Measurements from ENCODE around the gene NEK6.

Gene NEK6

DNA sequence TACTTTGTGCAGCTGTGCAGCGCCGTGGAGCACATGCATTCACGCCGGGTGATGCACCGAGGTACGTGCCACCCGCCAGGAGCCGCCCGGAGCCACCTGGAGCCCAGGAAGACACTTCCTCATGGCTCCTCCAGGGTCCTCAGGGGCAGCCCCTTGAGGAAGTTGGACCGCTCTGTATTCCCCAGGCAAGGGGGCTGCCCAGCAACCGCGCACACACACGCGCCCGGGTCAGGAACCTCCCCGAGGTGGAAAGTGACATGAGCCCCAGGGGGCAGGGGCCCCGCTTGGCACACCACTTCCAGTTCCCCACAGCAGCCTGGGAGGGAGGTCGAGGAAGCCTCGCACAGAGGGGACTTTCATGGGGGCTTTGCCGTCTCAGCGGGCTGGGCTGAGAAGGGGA, 68.6 kb downstream of the NEK6 start:
- DNase-seq, result no peak

GRCh38 chr9:124327491-124327890, 69.7 kb downstream of the NEK6 start:
- no peak for DNase-seq

GRCh38 chr9:124328285-124328684, 70.5 kb downstream of the NEK6 start:
- DNase-seq, result no peak

DNA sequence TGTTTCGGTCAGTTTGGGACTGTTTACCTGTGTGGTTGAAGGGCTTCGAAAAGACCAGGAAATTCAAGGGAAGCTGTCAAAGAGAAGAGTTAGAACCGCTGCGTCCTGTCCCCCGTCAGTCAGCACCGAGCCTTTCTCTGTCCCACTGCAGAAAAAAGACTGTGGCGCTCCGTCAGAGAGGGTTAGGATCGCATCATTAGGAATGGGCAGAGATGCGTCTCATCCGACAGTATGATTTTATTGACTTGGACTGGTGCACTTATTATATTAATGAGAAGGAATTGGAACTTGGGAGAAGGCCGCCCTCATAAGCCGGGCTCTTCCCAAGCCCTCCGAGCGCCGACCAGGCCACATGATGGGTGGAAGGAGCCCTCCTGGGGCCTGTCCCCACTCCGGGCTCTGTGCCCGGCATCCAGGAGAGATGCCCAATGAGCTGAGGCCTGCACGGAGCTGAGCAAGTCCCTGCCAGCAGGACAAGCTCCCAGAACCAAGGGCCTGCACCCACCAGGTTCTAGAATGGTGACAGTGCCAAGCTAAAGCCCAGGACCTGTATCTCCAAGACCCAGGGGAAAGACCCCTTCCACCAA, 71.5 kb downstream of the NEK6 start:
- DNase-seq, result no peak

DNA sequence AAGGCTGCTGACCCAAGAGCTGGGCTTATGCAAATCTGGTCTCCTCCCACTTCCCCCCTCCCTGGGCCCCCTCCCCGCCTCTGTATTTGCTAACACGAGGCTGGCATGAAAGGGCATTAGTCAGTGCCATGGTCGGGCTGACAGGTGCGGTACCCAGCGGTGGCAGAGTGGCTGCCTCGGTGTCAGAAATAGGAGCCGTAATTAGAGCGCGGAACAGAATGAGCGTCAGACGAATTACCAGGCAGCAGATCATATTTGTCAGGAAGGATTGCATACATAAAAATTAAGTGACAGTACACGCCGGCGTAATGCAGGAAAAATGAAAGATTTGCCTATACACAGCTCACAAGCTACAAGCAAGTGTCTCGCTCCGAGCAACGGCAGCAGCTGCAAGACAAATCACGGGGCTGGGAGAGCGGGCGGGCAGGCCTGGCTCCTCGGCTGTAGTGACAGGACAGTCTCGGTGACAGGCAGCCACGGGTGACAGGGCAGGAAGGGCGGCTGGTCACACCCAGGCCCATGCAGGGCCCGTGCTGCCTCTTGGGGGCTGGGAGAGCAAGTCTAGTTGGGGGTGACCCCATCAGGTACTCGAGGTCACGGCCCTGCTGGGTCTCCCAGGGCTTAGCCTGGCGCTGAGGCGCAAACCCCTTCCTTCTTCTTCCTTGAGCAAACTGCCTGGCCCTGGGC, 72.4 kb downstream of the NEK6 start:
- DNase-seq, result no peak

DNA sequence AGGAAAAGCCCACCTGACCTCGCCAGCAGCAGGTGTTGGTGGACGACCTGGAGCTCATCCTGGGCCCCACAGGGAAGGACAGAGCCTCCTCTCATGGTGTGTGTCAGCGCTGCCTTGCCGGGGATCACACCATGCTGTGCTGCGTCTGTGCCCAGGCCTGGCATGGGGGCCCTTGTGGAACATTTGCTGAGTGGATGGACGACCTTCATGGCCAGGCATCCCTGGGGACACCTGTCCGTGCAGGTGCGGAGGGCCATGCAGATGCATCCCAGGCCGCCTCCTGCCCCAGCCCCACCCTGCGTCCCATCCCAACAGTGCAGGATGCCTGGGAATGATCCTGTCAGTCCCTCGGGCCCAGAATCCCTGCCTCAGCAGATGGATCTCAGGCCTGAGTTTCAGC, 73.8 kb downstream of the NEK6 start:
- no peak for DNase-seq

DNA sequence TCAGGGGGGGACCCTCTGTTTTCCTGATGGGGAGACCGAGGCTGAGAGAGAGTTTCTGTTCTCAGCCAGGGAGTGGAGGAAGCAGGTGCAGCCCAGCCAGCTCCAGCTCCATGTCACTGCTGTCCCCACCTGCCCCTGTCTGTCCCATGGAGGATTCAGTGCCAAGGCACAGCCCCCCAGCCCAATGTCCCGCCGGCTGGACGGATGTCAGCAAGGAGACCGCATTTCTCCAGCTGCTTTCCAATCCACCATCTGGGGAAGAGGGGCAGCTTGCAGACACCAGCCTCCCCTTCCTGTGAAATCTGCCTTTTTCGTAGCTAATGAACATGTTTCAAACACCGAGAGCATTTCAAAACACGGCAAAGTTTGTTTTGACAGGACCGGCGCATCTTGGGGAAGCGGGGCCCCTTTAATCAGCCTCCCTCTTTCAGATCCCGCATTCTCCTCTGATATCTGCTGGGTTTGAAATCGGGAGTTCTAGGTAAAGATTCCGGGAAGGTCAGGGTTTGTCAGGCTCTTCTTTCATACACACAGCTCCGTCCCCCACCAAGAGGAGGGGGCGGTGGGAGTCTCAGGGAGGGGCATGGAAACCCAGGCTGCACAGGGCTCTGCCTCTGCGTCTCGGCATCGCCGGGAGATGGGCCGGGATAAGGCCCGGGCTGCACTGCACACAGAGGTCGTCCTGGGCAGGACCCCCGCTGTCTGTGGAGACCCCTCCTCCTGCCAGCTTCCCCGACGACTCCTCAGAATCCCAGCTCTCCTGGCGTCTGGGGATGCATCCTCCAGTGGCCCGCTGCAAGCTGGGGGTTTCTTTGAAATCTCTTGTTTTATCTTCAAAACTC, 74.8 kb downstream of the NEK6 start:
- DNase-seq, result no peak

- DNase-seq, result no peak
Measured at GRCh38 chr9:124333203-124333579, 75.4 kb downstream of the NEK6 start.

DNA sequence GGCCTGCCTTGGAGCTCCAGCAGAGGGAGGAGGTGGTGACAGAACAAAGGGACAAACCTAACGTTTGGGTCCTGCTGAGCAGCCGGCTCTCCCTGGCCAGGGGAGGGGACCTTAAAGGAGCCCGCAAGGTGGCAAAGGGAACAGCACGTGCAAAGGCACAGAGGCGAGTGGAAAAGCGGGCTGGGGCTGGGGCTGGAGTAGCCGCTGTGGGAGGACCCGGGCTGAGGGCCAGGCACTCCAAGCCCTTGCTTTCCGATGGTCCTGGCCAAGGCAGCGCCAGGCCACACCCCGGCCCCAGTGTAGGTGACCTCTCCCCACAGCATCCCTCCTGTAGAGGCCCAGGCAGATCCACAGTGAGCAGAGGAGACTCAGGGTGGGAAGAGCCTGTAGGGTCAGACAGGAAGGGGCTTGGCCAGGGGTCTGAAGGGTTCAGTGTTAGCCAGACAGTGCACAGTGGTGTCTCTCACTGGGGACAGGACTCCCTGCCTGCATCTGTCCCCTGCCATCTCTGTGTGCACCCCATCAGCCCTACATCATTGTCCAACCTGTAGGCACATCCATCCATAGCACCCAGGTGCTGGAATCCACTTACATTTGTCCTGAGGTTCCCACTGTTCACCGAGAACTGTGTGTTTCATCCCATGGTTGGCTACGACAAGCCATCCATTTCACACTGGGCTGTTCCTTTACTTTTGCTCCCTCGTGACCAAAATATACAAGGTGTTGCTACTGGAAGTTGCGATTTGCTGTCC, 77.0 kb downstream of the NEK6 start:
- DNase-seq, result no peak

DNA sequence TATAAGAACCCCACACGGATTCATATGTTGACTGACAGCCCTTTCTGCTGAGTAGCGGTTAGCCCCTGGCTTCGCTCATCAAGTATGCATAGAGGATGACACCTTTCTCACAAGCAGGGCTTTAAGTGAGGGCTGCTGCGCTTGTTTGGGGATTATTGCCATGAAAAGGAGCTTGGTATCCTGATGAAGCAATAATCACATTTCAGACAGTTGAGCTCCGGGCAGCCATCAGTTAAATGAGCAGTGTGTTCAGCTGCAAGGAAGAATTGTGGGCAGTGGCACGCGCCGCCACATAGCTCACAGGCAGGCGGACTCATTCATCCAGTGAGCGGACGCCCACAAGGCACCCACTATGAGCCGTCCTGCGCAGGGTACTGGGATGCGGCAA, 77.6 kb downstream of the NEK6 start:
- no peak for DNase-seq

DNA sequence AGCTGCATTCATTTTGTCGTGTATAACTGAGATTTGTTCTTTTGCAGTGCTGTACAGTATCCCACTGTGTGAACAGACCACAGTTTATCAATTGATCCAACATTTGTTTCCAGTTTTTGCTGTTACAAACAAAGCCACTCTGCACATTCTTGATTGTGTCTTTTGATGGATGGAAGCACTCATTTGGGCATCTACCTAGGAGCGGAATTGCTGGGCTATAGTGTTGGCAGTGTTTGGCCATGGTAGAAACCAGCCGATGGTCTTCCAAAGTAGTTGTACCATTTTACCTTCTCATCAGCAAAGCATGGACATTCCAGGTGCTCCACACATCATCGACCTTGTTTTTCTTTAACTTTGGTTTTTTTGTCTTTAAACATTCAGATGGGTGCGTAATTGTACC, 79.8 kb downstream of the NEK6 start:
- no peak for DNase-seq

GRCh38 chr9:124339603-124340146, 81.9 kb downstream of the NEK6 start:
- no peak for DNase-seq

DNA sequence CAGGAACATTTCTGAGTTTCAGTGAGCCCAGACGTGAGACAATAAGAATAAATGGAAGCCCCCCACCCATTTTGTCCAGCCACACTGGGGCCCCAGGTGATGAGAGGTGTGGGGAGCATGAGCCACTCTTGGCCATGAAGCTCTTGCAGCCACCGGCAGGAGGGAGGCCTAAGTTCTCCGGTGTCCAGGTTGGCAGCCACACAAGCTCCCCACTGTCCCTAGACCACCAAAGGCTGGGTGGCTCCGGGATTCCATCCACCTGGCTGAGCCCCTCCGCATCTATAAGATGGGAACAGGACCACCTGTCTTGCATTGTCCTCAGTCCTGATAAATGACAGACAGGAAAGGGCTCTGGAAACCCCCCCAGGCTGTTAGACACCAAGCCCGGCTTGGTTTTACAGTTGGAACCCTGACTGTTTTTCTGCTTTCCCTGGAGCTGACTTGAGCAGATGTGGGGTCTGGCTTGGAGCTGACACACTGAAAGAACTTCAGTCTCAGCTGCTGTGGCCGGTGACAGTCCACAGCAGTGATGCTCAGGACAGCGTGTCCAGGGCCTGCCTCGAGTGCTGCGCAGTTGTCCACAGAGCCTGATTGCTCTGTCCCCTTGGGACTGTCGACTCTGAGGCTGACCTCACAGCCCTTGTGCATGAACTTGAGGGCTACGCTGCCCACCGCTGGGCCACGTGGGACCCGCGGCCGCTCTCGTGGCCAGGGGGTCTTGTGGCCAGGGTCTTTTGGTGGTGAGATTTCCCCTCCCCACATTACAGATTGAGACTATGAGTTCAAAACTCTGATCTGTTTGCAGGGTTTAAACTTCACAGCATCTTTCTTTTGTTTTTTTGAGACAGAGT, 82.7 kb downstream of the NEK6 start:
- DNase-seq, result no peak

GRCh38 chr9:124341455-124342170, 83.9 kb downstream of the NEK6 start:
- no peak for DNase-seq

GRCh38 chr9:124342402-124342775, 84.6 kb downstream of the NEK6 start:
- no peak for DNase-seq

- DNase-seq, result no peak
Measured at GRCh38 chr9:124342776-124343485, 85.2 kb downstream of the NEK6 start.

DNA sequence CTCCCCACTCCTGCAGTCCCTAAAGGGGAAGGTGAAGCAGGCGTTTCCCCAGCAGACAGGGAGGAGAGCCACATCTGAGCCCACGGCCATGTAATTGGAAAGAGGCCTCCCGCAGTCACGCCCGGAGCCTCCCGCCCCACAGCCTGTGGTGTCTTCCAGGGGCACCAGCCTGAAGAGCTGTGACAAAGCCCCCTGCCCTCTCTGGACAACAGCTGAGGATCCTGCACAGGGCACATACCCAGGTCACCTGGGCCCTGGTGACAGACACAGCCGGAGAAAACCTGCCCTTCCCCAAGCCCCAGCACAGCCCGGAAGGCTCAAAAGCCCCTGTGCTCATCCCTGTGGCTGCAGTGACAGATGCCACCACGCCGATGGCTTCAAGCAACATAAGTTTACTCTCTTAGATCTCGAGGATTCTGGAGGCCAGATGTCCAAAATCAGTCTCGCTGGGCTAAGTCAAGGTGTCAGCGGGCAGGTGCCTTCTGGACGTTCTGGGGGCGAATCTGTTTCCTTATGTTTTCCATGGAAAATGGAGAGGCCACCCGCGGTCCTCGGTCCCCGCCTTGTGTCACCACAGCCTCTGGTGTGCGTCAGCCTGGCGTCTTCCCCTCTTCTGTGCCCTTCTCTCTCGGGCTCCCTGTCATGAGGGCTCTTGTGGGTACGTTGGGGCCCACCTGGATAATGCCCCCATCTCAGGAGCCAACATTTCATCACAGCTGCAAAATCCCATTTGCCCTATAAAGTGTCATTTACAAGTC, 86.0 kb downstream of the NEK6 start:
- DNase-seq, result no peak

DNA sequence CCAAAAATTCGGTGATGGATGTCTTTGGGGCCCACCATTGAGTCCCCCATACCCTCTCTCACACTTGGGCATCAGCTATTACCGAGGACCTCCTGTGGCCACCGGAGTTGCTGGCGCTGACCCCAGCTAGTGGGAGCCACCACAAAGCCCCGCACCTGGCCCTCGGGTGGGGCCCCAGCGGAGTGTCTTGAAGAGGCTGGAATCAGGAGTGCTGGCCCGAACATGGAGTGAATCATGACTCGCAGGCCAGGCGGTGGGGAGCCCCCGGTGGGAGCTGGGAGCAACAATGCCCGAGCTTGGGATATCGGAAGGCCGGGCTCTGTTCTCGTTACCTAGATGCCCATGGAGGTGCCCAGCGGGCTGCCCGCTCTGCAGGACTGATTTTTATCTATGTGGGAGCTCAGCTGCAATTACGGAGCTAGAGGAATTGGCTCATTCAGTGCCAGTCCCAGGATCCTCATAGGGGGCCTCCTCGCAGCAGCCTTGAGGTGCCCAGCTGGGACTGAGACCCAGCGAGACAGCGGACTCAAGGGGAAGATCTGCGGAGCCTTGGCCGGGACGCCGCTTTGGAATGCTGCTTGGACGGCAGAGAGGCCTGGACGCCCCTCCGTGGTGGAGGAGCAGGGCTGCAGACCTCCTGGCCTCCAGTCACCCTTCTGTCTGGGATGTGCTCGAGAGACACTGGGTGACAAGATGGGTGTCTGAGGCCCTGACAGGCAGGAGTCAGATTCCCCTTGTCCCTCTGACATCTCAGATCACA, 86.7 kb downstream of the NEK6 start:
- DNase-seq, result no peak

DNA sequence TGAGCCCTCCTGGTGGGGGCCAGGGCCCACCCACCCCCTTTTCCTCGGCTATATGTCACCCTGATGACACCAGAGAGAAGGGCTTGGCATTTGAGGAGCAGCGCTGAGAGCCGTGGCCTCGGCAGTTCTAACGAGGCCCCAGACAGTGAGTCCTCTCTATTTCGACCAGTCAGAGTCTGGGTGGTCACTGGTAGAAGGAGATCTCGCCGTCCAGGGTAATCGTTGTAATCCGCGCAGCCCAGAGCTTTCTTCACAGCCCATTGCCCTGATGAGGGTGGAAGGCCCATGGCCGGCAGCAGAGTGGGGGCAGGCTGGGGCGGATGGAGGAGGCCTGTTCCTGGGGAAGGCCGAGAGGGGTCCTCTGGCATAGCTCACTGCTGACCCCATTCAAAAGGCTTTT, 87.3 kb downstream of the NEK6 start:
- DNase-seq, result no peak

All from cerebellar nuclear complex (tissue), 1 donor.